Aorta (tissue), 5 donors: ENCODE results near the gene ZNF335. TPM values are rescaled to one million over a fixed set of nuclear protein-coding genes. Genes with fewer than 3 reads are reported as not detected.

ENCODE experiments used
- ATAC-seq: fragments of 200-7000 bp; cut with Tn5 transposase; one replicate; pipeline ENCODE4 v1.9.1; 2022; ENCODE audit warnings: moderate library complexity; ENCODE audit not compliant: low FRiP score
- DNase-seq, 2 donors: peaks; one replicate each; pipeline ENCODE4 v3.0.0-alpha.2; 2020
- H3K27ac ChIP-seq, 2 donors: one replicate each; pipeline ENCODE4 v1.5.1; 2013; ENCODE audit warnings: low read length in 2 of 2, mild to moderate bottlenecking in 2 of 2, moderate library complexity in 2 of 2, control low read depth in 1 of 2, inconsistent platforms in 1 of 2, low read depth in 1 of 2
- H3K27me3 ChIP-seq, 2 donors: one replicate each; pipeline ENCODE4 v1.6.1; 2013; ENCODE audit warnings: control low read depth in 1 of 2, low read length in 1 of 2, mild to moderate bottlenecking in 1 of 2, moderate library complexity in 1 of 2; ENCODE audit not compliant: insufficient read depth in 2 of 2, control insufficient read depth in 1 of 2
- H3K36me3 ChIP-seq, 2 donors: one replicate each; pipeline ENCODE4 v1.6.1; 2013; ENCODE audit warnings: control low read depth in 1 of 2, low read length in 1 of 2, mild to moderate bottlenecking in 1 of 2; ENCODE audit not compliant: insufficient read depth in 2 of 2, control insufficient read depth in 1 of 2
- H3K4me1 ChIP-seq, 2 donors: one replicate each; pipeline ENCODE4 v1.6.1; 2013; ENCODE audit warnings: low read length in 2 of 2, control low read depth in 1 of 2, mild to moderate bottlenecking in 1 of 2, moderate library complexity in 1 of 2; ENCODE audit not compliant: insufficient read depth in 2 of 2, control insufficient read depth in 1 of 2
- H3K4me3 ChIP-seq, 2 donors: one replicate each; pipeline ENCODE4 v1.5.1; 2013; ENCODE audit warnings: low read length in 2 of 2, control low read depth in 1 of 2, mild to moderate bottlenecking in 1 of 2
- H3K9me3 ChIP-seq: one replicate; pipeline ENCODE4 v1.6.1; 2013; ENCODE audit warnings: mild to moderate bottlenecking, low read length; ENCODE audit not compliant: control insufficient read depth
- WGBS, 2 donors: extraction: QIAGEN DNeasy Blood & Tissue Kit; methylation state at CpG; one replicate each; pipeline ENCODE4 v1.1.7; 2013; 5-methylcytosine and 5-hydroxymethylcytosine counted together
- intact Hi-C, 2 donors: fragments of 100-400 bp; cut with DNase I; formaldehyde crosslinking; loops; one replicate each; pipeline versions ENCODE4 v1.14.2 to v1.15.0; 2022
- polyA plus RNA-seq, 2 donors: library from polyadenylated mRNA; stranded (reverse); fragments of 200-250 nt; gene quantifications; one replicate each; pipeline ENCODE4 v1.2.3, GENCODE V29; 2013
- total RNA-seq, 2 donors: library from RNA; stranded (reverse); fragmentation: NEBNext Ultra II Directional; extraction: Animal tissue kit (Norgen Biotek cat#: 25700); gene quantifications; one replicate each; pipeline ENCODE4 v1.2.1, GENCODE V29; 2021
- donor health status: healthy with polysubstance abuse.
- donor health status: Bipolar disorder and iron deficiency.
- donor health status: DM: no; HTN: no; CAD: no.
- donor health status: DM: no; HTN: no; CAD: no.
- donor health status: DM: yes; HTN: yes; CAD: no.

ZNF335 gene
- total and polyA plus RNA-seq, 4 donors = 2.8 to 31.4 (median 20.5) TPM

DNA sequence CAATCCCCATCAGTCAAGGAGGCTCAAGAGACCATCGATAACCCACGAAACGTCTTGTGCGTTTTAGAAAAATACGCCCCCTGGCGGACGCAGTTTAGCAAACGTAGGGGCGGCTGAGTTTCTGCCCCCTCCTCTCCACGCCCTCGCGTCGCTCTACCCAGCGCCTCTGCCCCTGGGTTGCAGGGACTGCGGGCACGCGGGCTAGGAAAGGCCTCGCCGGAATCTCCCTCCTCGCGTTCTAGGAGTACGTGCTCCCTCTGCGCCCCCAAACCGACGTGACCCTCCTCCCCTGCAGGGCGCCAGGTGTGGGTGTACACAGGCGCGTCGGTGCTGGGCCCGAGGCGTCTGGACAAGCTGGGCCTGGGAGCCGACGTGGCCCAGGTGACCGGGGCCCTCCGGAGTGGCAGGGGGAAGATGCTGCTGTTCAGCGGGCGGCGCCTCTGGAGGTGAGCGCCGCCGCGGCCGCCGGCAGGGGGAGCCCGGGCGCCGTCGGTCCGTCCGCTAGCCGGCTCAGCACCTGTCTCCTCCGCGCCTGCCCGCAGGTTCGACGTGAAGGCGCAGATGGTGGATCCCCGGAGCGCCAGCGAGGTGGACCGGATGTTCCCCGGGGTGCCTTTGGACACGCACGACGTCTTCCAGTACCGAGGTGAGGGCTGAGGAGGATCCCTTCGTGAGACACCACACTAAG lies 42.0 kb upstream of the ZNF335 start:
- peak; percentile 71 for ATAC-seq
- 1 to 2% methylated on average over 66 to 67 of the region's 67 CpGs for WGBS, 2 donors

DNA sequence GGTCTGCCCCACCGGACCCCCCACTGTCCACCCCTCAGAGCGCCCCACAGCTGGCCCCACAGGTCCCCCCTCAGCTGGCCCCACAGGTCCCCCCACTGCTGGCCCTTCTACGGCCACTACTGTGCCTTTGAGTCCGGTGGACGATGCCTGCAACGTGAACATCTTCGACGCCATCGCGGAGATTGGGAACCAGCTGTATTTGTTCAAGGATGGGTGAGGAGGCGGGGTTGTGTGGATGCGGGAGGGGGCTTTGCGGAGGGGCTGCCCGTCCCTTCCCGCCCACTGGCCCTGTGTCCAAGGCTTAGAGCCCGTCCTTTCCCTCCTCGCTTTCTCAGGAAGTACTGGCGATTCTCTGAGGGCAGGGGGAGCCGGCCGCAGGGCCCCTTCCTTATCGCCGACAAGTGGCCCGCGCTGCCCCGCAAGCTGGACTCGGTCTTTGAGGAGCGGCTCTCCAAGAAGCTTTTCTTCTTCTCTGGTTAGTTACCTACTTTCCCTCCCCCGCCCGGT lies 41.4 kb upstream of the ZNF335 start:
- ATAC-seq (no peak), DNase-seq (no peak)
- H3K36me3 ChIP-seq = no peaks in the 10 kb centered on the region
- H3K27me3 ChIP-seq = peaks cover 0 to 3% of the 10 kb centered on the region in 2 donors
- no peak overlapping the region for H3K27ac ChIP-seq
- H3K4me3 ChIP-seq = no peak overlapping the region
- intact Hi-C loops = no loop called here
- 15 to 18% methylated on average over 26 to 29 of the region's 29 CpGs for WGBS, 2 donors
- H3K4me1 ChIP-seq = no peaks in the 10 kb centered on the region
- H3K9me3 ChIP-seq = no peaks in the 10 kb centered on the region

More for the DNA sequence above, 42.0 kb upstream of the ZNF335 start:
- no peak overlapping the region for H3K4me3 ChIP-seq
- H3K27me3 ChIP-seq = peaks cover 0 to 3% of the 10 kb centered on the region in 2 donors
- no peaks in the 10 kb centered on the region for H3K9me3 ChIP-seq
- no peak overlapping the region for H3K27ac ChIP-seq
- H3K36me3 ChIP-seq = no peaks in the 10 kb centered on the region
- DNase-seq = no peak
- H3K4me1 ChIP-seq = no peaks in the 10 kb centered on the region
- intact Hi-C loops = no loop called here

DNA sequence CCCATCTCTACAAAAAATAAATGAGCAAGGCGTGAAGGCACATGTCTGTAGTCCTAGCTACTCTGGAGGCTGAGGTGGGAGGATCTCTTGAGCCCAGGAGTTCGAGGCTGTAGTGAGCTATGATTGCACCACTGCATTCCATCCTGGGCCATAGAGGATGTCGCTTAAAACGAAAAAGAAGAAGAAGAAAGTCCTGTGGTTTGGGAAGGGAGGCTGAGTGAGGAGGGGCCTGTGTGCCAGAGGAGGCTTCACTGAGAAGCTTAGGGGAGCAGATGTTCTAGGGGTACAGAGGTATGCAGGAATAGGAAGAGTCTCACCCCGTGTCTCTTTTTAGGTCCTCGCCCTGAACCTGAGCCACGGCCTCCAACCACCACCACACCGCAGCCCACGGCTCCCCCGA lies 40.9 kb upstream of the ZNF335 start:
- DNase-seq = no peak
- peaks cover 0 to 3% of the 10 kb centered on the region in 2 donors for H3K27me3 ChIP-seq
- WGBS, 2 donors = 57 to 63% methylated on average over 10 of the region's 10 CpGs
- no peak overlapping the region for H3K27ac ChIP-seq
- H3K9me3 ChIP-seq = no peaks in the 10 kb centered on the region
- no peaks in the 10 kb centered on the region for H3K4me1 ChIP-seq
- H3K4me3 ChIP-seq = no peak overlapping the region
- intact Hi-C loops = no loop called here
- no peaks in the 10 kb centered on the region for H3K36me3 ChIP-seq
- no peak for ATAC-seq

DNA sequence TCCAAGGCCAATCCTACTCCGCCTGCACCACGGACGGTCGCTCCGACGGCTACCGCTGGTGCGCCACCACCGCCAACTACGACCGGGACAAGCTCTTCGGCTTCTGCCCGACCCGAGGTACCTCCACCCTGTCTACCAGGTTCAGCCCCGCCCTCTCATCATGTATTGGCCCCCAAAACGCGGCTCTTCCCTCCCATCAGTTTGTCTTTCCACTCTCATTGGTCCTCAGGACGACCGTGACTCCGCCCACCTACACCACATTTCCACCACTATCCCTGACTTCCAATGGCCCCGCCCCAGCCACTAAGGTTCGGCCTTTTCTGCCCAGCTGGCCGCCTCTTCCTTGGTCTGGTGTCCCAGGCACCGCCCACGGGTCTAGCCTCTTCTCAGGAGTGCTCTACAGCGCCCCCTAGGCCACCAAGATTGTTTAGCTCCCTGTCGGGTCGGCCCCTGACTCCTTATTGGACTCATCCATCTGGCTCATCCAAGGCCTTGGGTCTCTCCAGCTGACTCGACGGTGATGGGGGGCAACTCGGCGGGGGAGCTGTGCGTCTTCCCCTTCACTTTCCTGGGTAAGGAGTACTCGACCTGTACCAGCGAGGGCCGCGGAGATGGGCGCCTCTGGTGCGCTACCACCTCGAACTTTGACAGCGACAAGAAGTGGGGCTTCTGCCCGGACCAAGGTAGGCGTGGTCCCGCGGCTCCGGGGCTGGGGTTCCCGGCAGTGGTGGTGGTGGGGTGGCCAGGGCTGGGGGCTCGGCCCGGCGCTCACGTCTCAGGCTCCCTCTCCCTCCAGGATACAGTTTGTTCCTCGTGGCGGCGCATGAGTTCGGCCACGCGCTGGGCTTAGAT lies 39.9 kb upstream of the ZNF335 start:
- Histone ChIP-seq H3K4me1 (no peaks in the 10 kb centered on the region), H3K9me3 (no peaks in the 10 kb centered on the region), H3K27ac (no peak overlapping the region), H3K27me3 (peaks cover 0 to 3% of the 10 kb centered on the region in 2 donors), H3K4me3 (no peak overlapping the region), H3K36me3 (no peaks in the 10 kb centered on the region)
- WGBS, 2 donors = 10% methylated on average over 57 of the region's 57 CpGs
- intact Hi-C loops = no loop called here
- ATAC-seq (peak; percentile 7), DNase-seq (peak; percentile 86 to 87)

DNA sequence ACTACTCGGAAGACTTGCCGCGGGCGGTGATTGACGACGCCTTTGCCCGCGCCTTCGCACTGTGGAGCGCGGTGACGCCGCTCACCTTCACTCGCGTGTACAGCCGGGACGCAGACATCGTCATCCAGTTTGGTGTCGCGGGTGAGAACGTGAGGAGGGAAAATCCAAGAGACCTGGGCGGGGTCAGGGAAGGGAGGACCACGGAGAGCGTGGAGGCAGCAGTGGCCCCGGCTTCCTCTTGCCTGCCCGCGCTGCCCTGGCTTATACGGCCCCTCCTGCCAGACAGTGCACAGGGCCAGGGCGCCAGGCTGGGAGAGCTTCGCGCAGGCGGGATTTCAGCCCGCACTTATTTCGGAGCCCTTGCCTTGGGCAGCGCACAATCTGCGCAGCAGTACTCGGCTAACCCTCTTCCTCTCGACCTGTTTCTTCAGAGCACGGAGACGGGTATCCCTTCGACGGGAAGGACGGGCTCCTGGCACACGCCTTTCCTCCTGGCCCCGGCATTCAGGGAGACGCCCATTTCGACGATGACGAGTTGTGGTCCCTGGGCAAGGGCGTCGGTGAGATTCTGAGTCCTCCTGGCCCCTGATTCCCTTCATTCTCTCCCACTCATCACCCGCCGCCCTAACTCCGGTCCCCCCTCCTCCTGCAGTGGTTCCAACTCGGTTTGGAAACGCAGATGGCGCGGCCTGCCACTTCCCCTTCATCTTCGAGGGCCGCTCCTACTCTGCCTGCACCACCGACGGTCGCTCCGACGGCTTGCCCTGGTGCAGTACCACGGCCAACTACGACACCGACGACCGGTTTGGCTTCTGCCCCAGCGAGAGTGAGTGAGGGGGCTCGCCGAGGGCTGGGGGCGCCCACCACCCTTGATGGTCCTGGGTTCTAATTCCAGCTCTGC lies 38.7 kb upstream of the ZNF335 start:
- Histone ChIP-seq H3K9me3 (no peaks in the 10 kb centered on the region), H3K27ac (no peak overlapping the region), H3K4me1 (no peaks in the 10 kb centered on the region), H3K4me3 (no peak overlapping the region), H3K27me3 (no peaks in the 10 kb centered on the region), H3K36me3 (no peaks in the 10 kb centered on the region)
- ATAC-seq (peak; percentile 12), DNase-seq (no peak)
- intact Hi-C loops = no loop called here
- 11 to 12% methylated on average over 74 of the region's 74 CpGs for WGBS, 2 donors

DNA sequence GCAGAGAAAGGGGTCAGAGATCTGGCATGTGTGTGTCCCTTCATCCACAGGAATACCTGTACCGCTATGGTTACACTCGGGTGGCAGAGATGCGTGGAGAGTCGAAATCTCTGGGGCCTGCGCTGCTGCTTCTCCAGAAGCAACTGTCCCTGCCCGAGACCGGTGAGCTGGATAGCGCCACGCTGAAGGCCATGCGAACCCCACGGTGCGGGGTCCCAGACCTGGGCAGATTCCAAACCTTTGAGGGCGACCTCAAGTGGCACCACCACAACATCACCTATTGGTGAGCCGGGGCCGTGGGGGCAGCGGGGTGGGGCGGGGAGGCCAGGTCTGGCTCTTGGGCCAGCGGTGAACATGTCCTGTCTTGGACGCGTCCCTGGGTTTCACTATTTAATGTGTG lies 37.8 kb upstream of the ZNF335 start:
- WGBS, 2 donors = 25 to 31% methylated on average over 20 of the region's 20 CpGs
- Histone ChIP-seq H3K4me1 (no peaks in the 10 kb centered on the region), H3K4me3 (no peak overlapping the region), H3K27me3 (no peaks in the 10 kb centered on the region), H3K9me3 (no peaks in the 10 kb centered on the region), H3K27ac (no peak overlapping the region), H3K36me3 (no peaks in the 10 kb centered on the region)
- intact Hi-C loops = no loop called here
- no peak for ATAC-seq
- DNase-seq = no peak

DNA sequence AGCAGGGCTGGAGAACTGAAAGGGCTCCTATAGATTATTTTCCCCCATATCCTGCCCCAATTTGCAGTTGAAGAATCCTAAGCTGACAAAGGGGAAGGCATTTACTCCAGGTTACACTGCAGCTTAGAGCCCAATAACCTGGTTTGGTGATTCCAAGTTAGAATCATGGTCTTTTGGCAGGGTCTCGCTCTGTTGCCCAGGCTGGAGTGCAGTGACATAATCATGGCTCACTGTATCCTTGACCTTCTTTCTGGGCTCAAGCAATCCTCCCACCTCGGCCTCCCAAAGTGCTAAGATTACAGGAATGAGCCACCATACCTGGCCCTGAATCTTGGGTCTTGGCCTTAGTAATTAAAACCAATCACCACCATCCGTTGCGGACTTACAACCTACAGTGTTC lies 35.7 kb upstream of the ZNF335 start:
- ATAC-seq (no peak), DNase-seq (no peak)
- H3K4me3 ChIP-seq = no peak overlapping the region
- H3K36me3 ChIP-seq = no peaks in the 10 kb centered on the region
- no peaks in the 10 kb centered on the region for H3K9me3 ChIP-seq
- no peaks in the 10 kb centered on the region for H3K27me3 ChIP-seq
- WGBS, 2 donors = 75 to 78% methylated on average over 4 of the region's 4 CpGs
- intact Hi-C loops = no loop called here
- no peaks in the 10 kb centered on the region for H3K4me1 ChIP-seq
- H3K27ac ChIP-seq = no peak overlapping the region

DNA sequence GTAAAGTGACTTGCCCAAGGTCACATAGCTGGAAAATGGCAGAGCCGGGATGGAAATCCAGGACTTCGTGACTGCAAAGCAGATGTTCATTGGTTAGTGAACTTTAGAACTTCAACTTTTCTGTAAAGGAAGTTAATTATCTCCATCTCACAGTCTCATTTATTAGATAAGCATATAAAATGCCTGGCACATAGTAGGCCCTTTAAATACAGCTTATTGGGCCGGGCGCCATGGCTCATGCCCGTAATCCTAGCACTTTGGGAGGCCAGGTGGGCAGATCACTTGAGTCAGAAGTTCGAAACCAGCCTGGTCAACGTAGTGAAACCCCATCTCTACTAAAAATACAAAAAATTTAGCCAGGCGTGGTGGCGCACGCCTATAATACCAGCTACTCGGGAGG lies 35.0 kb upstream of the ZNF335 start:
- Histone ChIP-seq H3K4me1 (no peaks in the 10 kb centered on the region), H3K9me3 (no peaks in the 10 kb centered on the region), H3K36me3 (no peaks in the 10 kb centered on the region), H3K27me3 (no peaks in the 10 kb centered on the region), H3K27ac (no peak overlapping the region), H3K4me3 (no peak overlapping the region)
- intact Hi-C loops = no loop called here
- WGBS, 2 donors = 85 to 92% methylated on average over 11 of the region's 11 CpGs
- ATAC-seq = no peak
- DNase-seq = no peak
